ENCODE data around the gene ABITRAM.
"Not testable (repeated sequence)": the region's sequence is repeated elsewhere in the genome, so short reads cannot be mapped to it uniquely, and the experiment has no call there.

The ABITRAM gene

GRCh38 chr9:108911820-108912219, 22.4 kb upstream of the ABITRAM start:
- no peak overlapping the region for H3K4me3 Mint-ChIP-seq
- peaks cover 20% of the 10 kb centered on the region for H3K4me1 Mint-ChIP-seq
- no peaks in the 10 kb centered on the region for H3K9me3 Mint-ChIP-seq
- peak overlapping the region; percentile 79 for H3K27ac Mint-ChIP-seq
- H3K36me3 Mint-ChIP-seq, result peaks cover 33% of the 10 kb centered on the region
- no peaks in the 10 kb centered on the region for H3K27me3 Mint-ChIP-seq

GRCh38 chr9:108913391-108913790, 20.8 kb upstream of the ABITRAM start:
- Mint-ChIP-seq H3K4me3 (no peak overlapping the region), H3K36me3 (peaks cover 29% of the 10 kb centered on the region), H3K4me1 (peaks cover 20% of the 10 kb centered on the region), H3K9me3 (no peaks in the 10 kb centered on the region), H3K27ac (no peak overlapping the region), H3K27me3 (no peaks in the 10 kb centered on the region)

- peaks cover 2% of the 10 kb centered on the region for H3K4me1 Mint-ChIP-seq
- H3K36me3 Mint-ChIP-seq, result peaks cover 24% of the 10 kb centered on the region
- H3K27me3 Mint-ChIP-seq, result no peaks in the 10 kb centered on the region
- H3K9me3 Mint-ChIP-seq, result no peaks in the 10 kb centered on the region
- peak overlapping the region; percentile 68 for H3K27ac Mint-ChIP-seq
- H3K4me3 Mint-ChIP-seq, result no peak overlapping the region
Measured at GRCh38 chr9:108919517-108919916, 14.7 kb upstream of the ABITRAM start.

GRCh38 chr9:108920401-108920800, 13.8 kb upstream of the ABITRAM start:
- not testable (repeated sequence) for H3K4me3 Mint-ChIP-seq, H3K4me1 Mint-ChIP-seq, H3K27me3 Mint-ChIP-seq, H3K27ac Mint-ChIP-seq, H3K9me3 Mint-ChIP-seq
- peaks cover 30% of the 10 kb centered on the region for H3K36me3 Mint-ChIP-seq

GRCh38 chr9:108921200-108921599, 13.0 kb upstream of the ABITRAM start:
- H3K4me1 Mint-ChIP-seq, result peaks cover 4% of the 10 kb centered on the region
- no peak overlapping the region for H3K4me3 Mint-ChIP-seq
- H3K36me3 Mint-ChIP-seq, result peaks cover 30% of the 10 kb centered on the region
- no peaks in the 10 kb centered on the region for H3K9me3 Mint-ChIP-seq
- no peaks in the 10 kb centered on the region for H3K27me3 Mint-ChIP-seq
- H3K27ac Mint-ChIP-seq, result no peak overlapping the region

- H3K4me3 Mint-ChIP-seq, result no peak overlapping the region
- peaks cover 9% of the 10 kb centered on the region for H3K4me1 Mint-ChIP-seq
- no peaks in the 10 kb centered on the region for H3K9me3 Mint-ChIP-seq
- H3K27ac Mint-ChIP-seq, result no peak overlapping the region
- H3K27me3 Mint-ChIP-seq, result no peaks in the 10 kb centered on the region
- H3K36me3 Mint-ChIP-seq, result peaks cover 31% of the 10 kb centered on the region
Measured at GRCh38 chr9:108924466-108924865, 9.7 kb upstream of the ABITRAM start.

- H3K27ac Mint-ChIP-seq, result no peak overlapping the region
- no peaks in the 10 kb centered on the region for H3K9me3 Mint-ChIP-seq
- peaks cover 28% of the 10 kb centered on the region for H3K36me3 Mint-ChIP-seq
Measured at GRCh38 chr9:108928386-108928785, 5.8 kb upstream of the ABITRAM start.

GRCh38 chr9:108933231-108933717, 926 bp upstream of the ABITRAM start:
- Mint-ChIP-seq H3K9me3 (no peaks in the 10 kb centered on the region), H3K4me1 (peaks cover 38% of the 10 kb centered on the region), H3K27ac (peak overlapping the region; percentile 98), H3K4me3 (peak overlapping the region; percentile 97), H3K36me3 (peaks cover 5% of the 10 kb centered on the region), H3K27me3 (no peaks in the 10 kb centered on the region)

More at GRCh38 chr9:108928386-108928785, 5.8 kb upstream of the ABITRAM start:
- H3K4me1 Mint-ChIP-seq, result peaks cover 29% of the 10 kb centered on the region
- no peaks in the 10 kb centered on the region for H3K27me3 Mint-ChIP-seq
- H3K4me3 Mint-ChIP-seq, result no peak overlapping the region

- no peaks in the 10 kb centered on the region for H3K9me3 Mint-ChIP-seq
- peaks cover 35% of the 10 kb centered on the region for H3K4me1 Mint-ChIP-seq
- peaks cover 2% of the 10 kb centered on the region for H3K36me3 Mint-ChIP-seq
- peak within 1 kb of the TSS; percentile 98 for H3K27ac Mint-ChIP-seq
- peak within 1 kb of the TSS; percentile 97 for H3K4me3 Mint-ChIP-seq
- no peaks in the 10 kb centered on the region for H3K27me3 Mint-ChIP-seq
Measured at GRCh38 chr9:108933718-108934322, 380 bp upstream of the ABITRAM start, which contains the start of gene ELP1. Gene ELP1 (minus strand): TSS chr9:108934124. CDS start chr9:108931146, 2,978 bp downstream.

- no peaks in the 10 kb centered on the region for H3K27me3 Mint-ChIP-seq
- peaks cover 21% of the 10 kb centered on the region for H3K4me1 Mint-ChIP-seq
- no peak overlapping the region for H3K27ac Mint-ChIP-seq
- no peak overlapping the region for H3K4me3 Mint-ChIP-seq
- H3K9me3 Mint-ChIP-seq, result no peaks in the 10 kb centered on the region
- peaks cover 2% of the 10 kb centered on the region for H3K36me3 Mint-ChIP-seq
Measured at GRCh38 chr9:108937561-108938305, 3.5 kb downstream of the ABITRAM start.

GRCh38 chr9:108939975-108940374, 5.8 kb downstream of the ABITRAM start:
- Mint-ChIP-seq H3K4me3 (no peak overlapping the region), H3K9me3 (no peaks in the 10 kb centered on the region), H3K27me3 (no peaks in the 10 kb centered on the region), H3K27ac (no peak overlapping the region), H3K36me3 (peaks cover 2% of the 10 kb centered on the region), H3K4me1 (peaks cover 10% of the 10 kb centered on the region)

- no peak overlapping the region for H3K4me3 Mint-ChIP-seq
- H3K27ac Mint-ChIP-seq, result no peak overlapping the region
- no peaks in the 10 kb centered on the region for H3K9me3 Mint-ChIP-seq
- no peaks in the 10 kb centered on the region for H3K4me1 Mint-ChIP-seq
- H3K27me3 Mint-ChIP-seq, result no peaks in the 10 kb centered on the region
- H3K36me3 Mint-ChIP-seq, result peaks cover 2% of the 10 kb centered on the region
Measured at GRCh38 chr9:108950168-108950567, 16.0 kb downstream of the ABITRAM start.

- H3K9me3 Mint-ChIP-seq, result no peaks in the 10 kb centered on the region
- H3K36me3 Mint-ChIP-seq, result no peaks in the 10 kb centered on the region
- H3K27me3 Mint-ChIP-seq, result no peaks in the 10 kb centered on the region
Measured at GRCh38 chr9:108951578-108951977, 17.4 kb downstream of the ABITRAM start.

GRCh38 chr9:108953983-108954574, 19.9 kb downstream of the ABITRAM start:
- no peaks in the 10 kb centered on the region for H3K4me1 Mint-ChIP-seq

More at GRCh38 chr9:108951578-108951977, 17.4 kb downstream of the ABITRAM start:
- H3K4me3 Mint-ChIP-seq, result no peak overlapping the region
- H3K4me1 Mint-ChIP-seq, result no peaks in the 10 kb centered on the region
- H3K27ac Mint-ChIP-seq, result no peak overlapping the region

GRCh38 chr9:108956022-108956630, 21.9 kb downstream of the ABITRAM start:
- Mint-ChIP-seq H3K36me3 (no peaks in the 10 kb centered on the region), H3K9me3 (no peaks in the 10 kb centered on the region), H3K4me1 (no peaks in the 10 kb centered on the region), H3K27ac (no peak overlapping the region), H3K4me3 (no peak overlapping the region), H3K27me3 (no peaks in the 10 kb centered on the region)

More at GRCh38 chr9:108953983-108954574, 19.9 kb downstream of the ABITRAM start:
- H3K9me3 Mint-ChIP-seq, result no peaks in the 10 kb centered on the region
- H3K27me3 Mint-ChIP-seq, result no peaks in the 10 kb centered on the region
- no peak overlapping the region for H3K4me3 Mint-ChIP-seq
- H3K36me3 Mint-ChIP-seq, result no peaks in the 10 kb centered on the region
- H3K27ac Mint-ChIP-seq, result no peak overlapping the region

Measured in activated naive CD4-positive, alpha-beta T cell treated with anti-CD3 and anti-CD28 coated beads, Interleukin-2, amount 50 U/mL, for 24 hours (primary cell).